Fibroblast of lung (primary cell): ENCODE data around the gene GNA12.

Experiments used
- CTCF ChIP-seq, 2 donors: IDR thresholded peaks in 1 of 2; conservative IDR thresholded peaks in 1 of 2; 1 replicate in 1 of 2; 2 replicates in 1 of 2; pipeline ENCODE4 v1.5.1; 2011 to 2012; ENCODE audit warnings: low read length in 2 of 2, control low read depth in 1 of 2, inconsistent platforms in 1 of 2, low read depth in 1 of 2, mild to moderate bottlenecking in 1 of 2
- EZH2 ChIP-seq: IDR thresholded peaks from 2 replicates; pipeline ENCODE4 v1.5.1; 2012; ENCODE audit warnings: low read length, control low read depth, mild to moderate bottlenecking; ENCODE audit errors: missing control alignments

- TF ChIP-seq EZH2 (no peak), CTCF (conservative IDR thresholded peaks at IDR 0.05 in 1 of 2, IDR thresholded peaks at IDR 0.05 in 1 of 2; ENCODE audit: low read depth in 1 of 2, low read length in 2 of 2) (no peak)
Measured at GRCh38 chr7:2701424-2701823, 142.7 kb downstream of the GNA12 start.
